Measurements from ENCODE around the gene NID1.
"Not testable (repeated sequence)": the region's sequence is repeated elsewhere in the genome, so short reads cannot be mapped to it uniquely, and the experiment has no call there.

The NID1 gene

GRCh38 chr1:235929216-235929615 lies 135.7 kb downstream of the NID1 start:
- DNase-seq (ENCODE audit: extremely low read depth, low read depth): no peak
- TF ChIP-seq CTCF (IDR thresholded peaks at IDR 0.05; ENCODE audit: low read depth, low read length, missing control alignments): no peak
- H3K4me3 ChIP-seq (replicated peaks; ENCODE audit: low read depth, low read length): no peak overlapping the region

GRCh38 chr1:235928197-235928596 lies 136.7 kb downstream of the NID1 start:
- no peak for TF ChIP-seq CTCF (IDR thresholded peaks at IDR 0.05; ENCODE audit: low read depth, low read length, missing control alignments)
- DNase-seq (ENCODE audit: extremely low read depth, low read depth): no peak
- no peak overlapping the region for H3K4me3 ChIP-seq (replicated peaks; ENCODE audit: low read depth, low read length)

- H3K4me3 ChIP-seq (replicated peaks; ENCODE audit: low read depth, low read length); DNase-seq (ENCODE audit: extremely low read depth, low read depth): not testable (repeated sequence)
Measured at GRCh38 chr1:235927551-235927950, 137.3 kb downstream of the NID1 start.
